Measurements from ENCODE around the gene MAML2.

Gene MAML2

GRCh38 chr11:96284917-96285316 lies 58.1 kb downstream of the MAML2 start:
- Histone ChIP-seq H3K27ac (no peak overlapping the region), H3K4me3 (no peak overlapping the region)
- DNase-seq (ENCODE audit: low spot score), result no peak
- no peak for TF ChIP-seq CTCF (IDR thresholded peaks at IDR 0.05)

DNA sequence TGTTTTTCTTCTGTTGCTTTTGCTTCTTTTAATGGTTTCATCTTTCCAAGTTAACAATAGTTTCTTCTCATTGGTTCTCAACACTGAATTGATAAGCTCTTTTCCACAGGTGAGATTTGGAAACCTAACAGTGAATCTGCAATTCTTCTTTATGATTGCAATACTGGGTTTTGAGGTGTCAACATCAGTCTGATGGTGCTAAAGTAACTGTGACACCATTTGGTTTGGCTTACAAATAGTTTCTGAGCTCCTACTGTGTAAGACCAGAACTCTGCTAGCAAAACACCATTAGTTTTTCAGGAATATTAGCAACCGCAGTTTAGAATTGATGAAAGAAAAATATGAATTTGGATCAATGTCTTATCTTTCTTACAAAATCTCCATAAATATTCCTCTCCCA lies 58.6 kb downstream of the MAML2 start:
- DNase-seq (ENCODE audit: low spot score), result no peak

DNA sequence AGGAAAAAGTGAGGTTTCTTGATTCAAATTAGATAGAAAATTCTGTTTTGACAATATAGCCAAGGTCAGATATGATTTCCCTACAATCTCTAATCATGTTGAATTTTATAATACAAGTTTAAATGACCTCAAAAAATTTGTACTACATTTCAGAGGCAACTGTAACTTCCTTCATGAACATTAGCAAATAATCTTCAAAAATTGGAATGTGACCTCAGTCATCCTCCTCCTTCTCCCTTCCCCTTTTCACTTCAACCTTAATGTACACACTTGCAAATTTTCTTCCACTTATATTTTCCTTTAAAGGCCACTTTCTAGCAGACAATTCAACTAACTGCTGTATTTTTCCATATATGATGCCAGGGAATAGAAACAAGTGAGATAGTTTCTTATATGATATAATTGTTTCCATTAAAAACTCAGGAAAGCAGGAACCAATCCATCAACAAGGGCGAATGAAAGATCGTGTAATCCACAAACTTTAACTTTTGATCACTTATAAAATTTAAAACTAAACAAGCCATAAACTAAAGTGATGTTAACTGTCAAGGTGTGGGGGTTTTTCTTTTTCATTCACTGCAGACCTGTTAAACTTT lies 60.3 kb downstream of the MAML2 start:
- no peak for TF ChIP-seq CTCF (IDR thresholded peaks at IDR 0.05)
- no peak for DNase-seq (ENCODE audit: low spot score)
- no peak overlapping the region for H3K4me3 ChIP-seq
- no peak overlapping the region for H3K27ac ChIP-seq

More for the DNA sequence above, 58.6 kb downstream of the MAML2 start:
- Histone ChIP-seq H3K4me3 (no peak overlapping the region), H3K27ac (no peak overlapping the region)
- no peak for TF ChIP-seq CTCF (IDR thresholded peaks at IDR 0.05)

GRCh38 chr11:96280444-96280843 lies 62.6 kb downstream of the MAML2 start:
- Histone ChIP-seq H3K4me3 (no peak overlapping the region), H3K27ac (no peak overlapping the region)
- no peak for DNase-seq (ENCODE audit: low spot score)
- no peak for TF ChIP-seq CTCF (IDR thresholded peaks at IDR 0.05)

DNA sequence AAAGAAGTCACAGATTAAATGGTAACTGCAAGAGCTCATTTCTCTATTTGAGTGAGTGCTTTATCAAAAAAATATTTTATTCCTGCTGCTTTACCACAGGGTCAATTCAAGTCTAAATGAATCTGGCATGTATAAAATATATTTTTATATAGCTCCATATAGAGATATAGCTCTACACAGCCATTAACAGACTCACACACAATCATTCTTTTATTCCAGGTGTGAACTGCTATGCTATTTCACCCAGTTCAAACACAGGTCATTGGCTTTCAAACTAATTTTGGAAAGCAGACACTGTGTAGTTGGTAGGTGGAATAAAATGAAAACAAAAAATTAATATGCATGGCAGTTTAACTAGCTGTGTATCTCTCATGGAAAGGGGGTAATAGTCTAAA lies 63.1 kb downstream of the MAML2 start:
- H3K27ac ChIP-seq, result no peak overlapping the region
- no peak for DNase-seq (ENCODE audit: low spot score)
- no peak overlapping the region for H3K4me3 ChIP-seq
- TF ChIP-seq CTCF (IDR thresholded peaks at IDR 0.05), result no peak

DNA sequence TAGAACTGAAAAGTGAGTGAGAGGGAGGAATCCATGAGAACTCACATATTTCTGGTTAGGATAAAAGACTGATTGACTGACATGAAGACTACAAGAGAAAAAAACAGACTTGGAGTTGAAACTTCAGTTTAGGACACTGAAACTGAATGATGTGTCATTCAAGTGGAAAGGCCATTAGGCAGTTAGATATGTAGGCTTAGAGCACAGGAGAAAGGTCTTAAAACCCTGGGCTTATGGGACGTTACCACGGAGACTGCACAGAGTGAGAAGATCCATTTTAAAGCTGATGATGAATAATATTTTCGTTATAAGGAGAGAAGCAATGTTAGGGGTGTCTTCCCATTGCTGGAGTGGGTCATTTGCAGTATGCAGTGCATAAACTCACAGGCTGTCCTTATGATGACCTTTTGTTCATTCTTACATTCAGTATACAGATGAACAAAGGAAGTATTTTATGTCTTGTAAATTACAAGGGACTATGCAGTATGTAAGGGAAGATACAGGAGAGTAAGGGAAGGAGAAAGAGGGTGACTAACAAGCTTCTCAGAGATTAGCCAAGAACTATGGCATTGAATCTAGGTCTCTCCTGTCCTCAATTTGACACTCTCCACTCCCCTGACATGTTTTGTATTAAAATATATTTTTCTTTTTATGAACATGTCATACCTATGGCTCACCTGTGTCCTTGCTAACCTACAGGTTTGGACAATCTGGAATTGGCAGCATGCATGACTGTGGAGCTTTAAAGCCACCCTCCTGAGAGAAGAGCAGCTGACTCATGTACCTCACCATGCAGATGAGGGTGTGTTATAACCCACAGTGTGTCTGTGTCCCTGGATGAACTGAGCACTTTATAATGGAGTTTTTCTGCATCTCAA lies 63.7 kb downstream of the MAML2 start:
- H3K27ac ChIP-seq, result no peak overlapping the region
- no peak for TF ChIP-seq CTCF (IDR thresholded peaks at IDR 0.05)
- H3K4me3 ChIP-seq, result no peak overlapping the region
- no peak for DNase-seq (ENCODE audit: low spot score)

Data from coronary artery (tissue), 2 donors.